ENCODE results near the gene CHST13. TPM values are rescaled to one million over a fixed set of nuclear protein-coding genes. Genes with fewer than 3 reads are reported as not detected.
A peak's percentile ranks its signal among the peaks of the same experiment; 100 is the strongest.

The CHST13 gene
- total and polyA plus RNA-seq, 11 donors = 0.07 to 2.3 (median 0.37) TPM; not detected in 1

DNA sequence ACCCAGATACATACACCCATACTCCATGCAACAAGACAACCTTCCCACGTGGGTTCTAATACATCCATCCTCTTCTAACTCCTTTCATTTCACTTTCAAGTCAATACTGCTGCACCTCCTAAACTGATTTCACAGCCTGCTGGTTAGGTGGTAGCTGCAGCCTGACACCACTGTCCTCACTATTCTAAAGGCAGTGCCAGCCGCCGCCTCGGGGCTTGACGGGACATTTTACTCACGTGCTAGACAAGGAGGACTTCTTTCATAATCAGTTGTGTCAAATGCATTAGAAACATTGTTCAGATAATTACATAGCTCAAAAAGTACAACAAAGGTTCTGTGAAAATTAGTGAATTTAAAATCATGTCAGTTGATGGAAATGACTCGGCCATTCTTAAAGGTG is 12.7 kb upstream of the CHST13 start:
- DNase-seq (peak in 3 of 5 donors; percentile 5 to 23 (median 20)), ATAC-seq (no peak)
- H3K4me1 ChIP-seq = peaks cover 0 to 4% (median 0%) of the 10 kb centered on the region in 12 donors
- intact Hi-C loops (cut with DNase I) = no loop called here
- TF ChIP-seq, protein P1, sequence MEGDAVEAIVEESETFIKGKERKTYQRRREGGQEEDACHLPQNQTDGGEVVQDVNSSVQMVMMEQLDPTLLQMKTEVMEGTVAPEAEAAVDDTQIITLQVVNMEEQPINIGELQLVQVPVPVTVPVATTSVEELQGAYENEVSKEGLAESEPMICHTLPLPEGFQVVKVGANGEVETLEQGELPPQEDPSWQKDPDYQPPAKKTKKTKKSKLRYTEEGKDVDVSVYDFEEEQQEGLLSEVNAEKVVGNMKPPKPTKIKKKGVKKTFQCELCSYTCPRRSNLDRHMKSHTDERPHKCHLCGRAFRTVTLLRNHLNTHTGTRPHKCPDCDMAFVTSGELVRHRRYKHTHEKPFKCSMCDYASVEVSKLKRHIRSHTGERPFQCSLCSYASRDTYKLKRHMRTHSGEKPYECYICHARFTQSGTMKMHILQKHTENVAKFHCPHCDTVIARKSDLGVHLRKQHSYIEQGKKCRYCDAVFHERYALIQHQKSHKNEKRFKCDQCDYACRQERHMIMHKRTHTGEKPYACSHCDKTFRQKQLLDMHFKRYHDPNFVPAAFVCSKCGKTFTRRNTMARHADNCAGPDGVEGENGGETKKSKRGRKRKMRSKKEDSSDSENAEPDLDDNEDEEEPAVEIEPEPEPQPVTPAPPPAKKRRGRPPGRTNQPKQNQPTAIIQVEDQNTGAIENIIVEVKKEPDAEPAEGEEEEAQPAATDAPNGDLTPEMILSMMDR (IDR thresholded peaks at IDR 0.05) = no peak
- TF ChIP-seq POLR2A (IDR thresholded peaks at IDR 0.05) = no peak
- 59 to 68% (median 65%) methylated on average over 7 of the region's 7 CpGs for WGBS, 4 donors
- no peaks in the 10 kb centered on the region for H3K9me3 ChIP-seq
- no peaks in the 10 kb centered on the region for H3K36me3 ChIP-seq
- H3K4me3 ChIP-seq = no peak overlapping the region
- H3K27me3 ChIP-seq = peaks cover 0 to 4% (median 0%) of the 10 kb centered on the region in 9 donors
- no peak overlapping the region for H3K27ac ChIP-seq

DNA sequence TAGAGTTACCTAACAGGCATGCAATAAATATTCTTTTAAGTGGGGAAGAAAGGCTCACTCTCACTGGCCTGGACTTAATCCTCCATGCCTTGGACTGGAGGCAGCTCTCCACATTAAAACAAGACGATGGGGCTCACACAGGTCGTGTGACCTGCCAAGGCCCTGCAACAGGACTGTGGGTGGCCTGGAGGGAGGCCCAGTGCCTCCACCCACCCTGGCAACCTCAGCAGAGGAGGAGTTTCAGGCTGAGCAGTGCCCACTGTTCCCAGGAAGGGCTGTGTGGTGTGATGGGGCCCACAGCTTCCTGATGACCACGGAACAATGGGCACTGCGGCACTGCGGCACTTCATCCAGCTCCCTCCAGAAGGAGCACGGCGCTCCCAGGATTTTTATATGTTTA is 11.9 kb upstream of the CHST13 start:
- peak in 3 of 5 donors; percentile 18 to 28 (median 20) for DNase-seq
- H3K36me3 ChIP-seq = no peaks in the 10 kb centered on the region
- H3K27ac ChIP-seq = no peak overlapping the region
- peaks cover 0 to 4% (median 0%) of the 10 kb centered on the region in 9 donors for H3K27me3 ChIP-seq
- WGBS, 4 donors = 55 to 66% (median 62%) methylated on average over 7 of the region's 7 CpGs
- H3K4me3 ChIP-seq = no peak overlapping the region
- ATAC-seq = peak in 3 of 4 donors; percentile 41 to 57 (median 49)
- intact Hi-C loops (cut with DNase I) = no loop called here
- H3K4me1 ChIP-seq = peaks cover 0 to 4% (median 0%) of the 10 kb centered on the region in 12 donors
- TF ChIP-seq POLR2A (IDR thresholded peaks at IDR 0.05) = no peak
- TF ChIP-seq, protein P1 (IDR thresholded peaks at IDR 0.05) = no peak
- no peaks in the 10 kb centered on the region for H3K9me3 ChIP-seq

DNA sequence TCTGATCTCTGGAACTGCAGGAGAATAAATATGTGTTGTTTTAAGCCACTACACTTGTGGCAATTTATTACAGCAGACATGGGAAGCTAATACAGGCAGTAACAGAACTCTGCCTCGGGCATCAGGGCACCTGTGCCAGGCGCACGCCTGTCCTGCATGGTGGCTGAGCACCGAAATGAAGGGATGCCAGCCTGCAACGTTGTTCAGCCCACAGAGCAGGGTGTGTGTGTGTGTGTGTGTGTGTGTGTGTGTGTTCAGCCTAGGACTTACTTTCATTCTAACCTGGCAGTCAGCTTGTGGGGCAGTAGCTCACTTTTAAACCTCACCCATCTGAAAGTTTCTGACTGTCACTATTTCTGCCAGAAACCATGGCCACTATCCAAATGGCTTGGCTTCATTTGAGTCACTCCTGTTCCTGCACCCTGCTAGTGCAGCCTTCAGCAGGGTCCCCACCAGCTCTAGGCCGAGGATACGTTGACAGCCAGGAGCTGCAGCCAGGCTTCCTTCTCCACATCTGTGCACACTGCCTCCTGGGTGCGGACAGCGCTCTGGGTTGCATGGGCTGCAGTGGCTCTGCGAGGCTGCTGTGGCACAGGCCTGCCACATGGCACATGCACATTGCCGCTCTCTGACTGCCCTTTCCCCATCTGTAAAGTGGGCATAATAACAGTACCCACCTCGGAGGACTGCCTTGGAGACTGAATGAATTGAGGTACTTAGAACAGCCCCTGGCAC is 10.9 kb upstream of the CHST13 start:
- Histone ChIP-seq H3K27ac (no peak overlapping the region), H3K36me3 (no peaks in the 10 kb centered on the region), H3K4me3 (no peak overlapping the region), H3K4me1 (peaks cover 0 to 4% (median 0%) of the 10 kb centered on the region in 12 donors), H3K27me3 (peaks cover 0 to 4% (median 0%) of the 10 kb centered on the region in 9 donors), H3K9me3 (no peaks in the 10 kb centered on the region)
- intact Hi-C loops (cut with DNase I) = no loop called here
- 67 to 72% (median 69%) methylated on average over 10 to 12 of the region's 12 CpGs for WGBS, 4 donors
- DNase-seq (peak in 3 of 5 donors; percentile 21 to 45 (median 25)), ATAC-seq (peak in 3 of 4 donors; percentile 22 to 40 (median 24))
- no peak for TF ChIP-seq POLR2A (IDR thresholded peaks at IDR 0.05)
- TF ChIP-seq, protein P1 (IDR thresholded peaks at IDR 0.05) = no peak

DNA sequence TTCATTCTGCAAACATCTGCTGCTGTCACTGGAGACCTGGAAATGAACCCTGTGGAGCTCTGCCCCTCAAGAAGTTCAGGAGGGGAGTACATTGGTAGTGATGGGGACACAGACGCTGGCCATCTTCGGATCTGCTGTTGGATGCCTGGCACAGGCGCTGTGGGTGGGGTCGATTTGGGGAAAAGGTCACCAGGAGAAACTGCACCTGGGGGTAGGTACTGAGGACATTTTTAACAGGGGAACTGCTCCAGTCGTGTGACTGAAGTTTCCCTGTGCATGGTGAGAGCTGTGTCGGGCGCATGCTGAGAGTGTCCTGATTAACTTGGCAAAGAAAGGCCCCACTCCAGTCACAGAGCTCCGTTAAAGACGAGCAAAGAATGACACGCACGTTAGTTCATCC is 9.8 kb upstream of the CHST13 start:
- no peaks in the 10 kb centered on the region for H3K36me3 ChIP-seq
- peaks cover 0 to 5% (median 0%) of the 10 kb centered on the region in 9 donors for H3K27me3 ChIP-seq
- DNase-seq (peak in 3 of 5 donors; percentile 9 to 39 (median 10)), ATAC-seq (no peak)
- WGBS, 4 donors = 76 to 90% (median 80%) methylated on average over 11 of the region's 11 CpGs
- H3K4me3 ChIP-seq = no peak overlapping the region
- no peak overlapping the region for H3K27ac ChIP-seq
- intact Hi-C loops (cut with DNase I) = no loop called here
- H3K9me3 ChIP-seq = no peaks in the 10 kb centered on the region
- H3K4me1 ChIP-seq = peaks cover 0 to 4% (median 0%) of the 10 kb centered on the region in 12 donors
- TF ChIP-seq, protein P1 (IDR thresholded peaks at IDR 0.05) = no peak
- no peak for TF ChIP-seq POLR2A (IDR thresholded peaks at IDR 0.05)
